ENCODE data around the gene HFM1.

Gene HFM1

GRCh38 chr1:91243171-91243570, 161.5 kb downstream of the HFM1 start:
- no peak for DNase-seq (ENCODE audit: low read depth in 2 of 2)

GRCh38 chr1:91234181-91234580, 170.5 kb downstream of the HFM1 start:
- no peak for DNase-seq (ENCODE audit: low read depth in 2 of 2)

- DNase-seq (ENCODE audit: low read depth in 2 of 2) = no peak
These were observed 177.9 kb downstream of the HFM1 start for GRCh38 chr1:91226741-91227140.

- DNase-seq (ENCODE audit: low read depth in 2 of 2) = no peak
These were observed 179.8 kb downstream of the HFM1 start for GRCh38 chr1:91224878-91225277.

- no peak for DNase-seq (ENCODE audit: low read depth in 2 of 2)
These were observed 183.6 kb downstream of the HFM1 start for GRCh38 chr1:91221017-91221416.

GRCh38 chr1:91217911-91218310, 186.7 kb downstream of the HFM1 start:
- DNase-seq (ENCODE audit: low read depth in 2 of 2) = no peak

Data from stimulated activated CD8-positive, alpha-beta memory T cell treated with anti-CD3 and anti-CD28 coated beads, Interleukin-7, amount 100 ng/mL, for 1 hour (primary cell).